GM21576 (cell line): Measurements from ENCODE around the gene RNF220.
"Not testable (repeated sequence)": the region's sequence is repeated elsewhere in the genome, so short reads cannot be mapped to it uniquely, and the experiment has no call there.

Source experiments
- ATAC-seq: cut with Tn5 transposase; IDR thresholded peaks from one replicate; pipeline ENCODE4 v1.9.1; 2021; ENCODE audit warnings: mild to moderate bottlenecking, moderate library complexity; ENCODE audit not compliant: unreplicated experiment

Gene RNF220

DNA sequence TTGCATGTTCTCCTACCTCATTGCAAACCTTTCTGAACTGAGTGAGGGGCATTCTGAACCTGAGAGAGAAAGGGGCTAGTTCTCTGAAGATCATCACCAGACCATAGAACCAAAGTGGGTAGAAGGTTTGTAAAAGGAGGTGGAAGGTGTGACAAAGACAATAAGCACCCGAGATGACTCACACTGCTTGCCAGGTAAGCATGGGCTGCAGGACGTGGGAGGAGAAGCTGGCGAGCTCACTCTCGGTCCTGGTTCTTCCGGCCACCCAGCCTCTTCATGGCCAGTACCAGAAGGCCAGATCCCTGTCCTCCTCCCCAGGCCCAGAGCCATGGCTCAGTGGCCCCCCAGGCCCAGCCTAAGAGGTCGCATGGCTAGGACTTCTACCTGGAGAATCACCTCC is 140.9 kb downstream of the RNF220 start:
- ATAC-seq = no peak

DNA sequence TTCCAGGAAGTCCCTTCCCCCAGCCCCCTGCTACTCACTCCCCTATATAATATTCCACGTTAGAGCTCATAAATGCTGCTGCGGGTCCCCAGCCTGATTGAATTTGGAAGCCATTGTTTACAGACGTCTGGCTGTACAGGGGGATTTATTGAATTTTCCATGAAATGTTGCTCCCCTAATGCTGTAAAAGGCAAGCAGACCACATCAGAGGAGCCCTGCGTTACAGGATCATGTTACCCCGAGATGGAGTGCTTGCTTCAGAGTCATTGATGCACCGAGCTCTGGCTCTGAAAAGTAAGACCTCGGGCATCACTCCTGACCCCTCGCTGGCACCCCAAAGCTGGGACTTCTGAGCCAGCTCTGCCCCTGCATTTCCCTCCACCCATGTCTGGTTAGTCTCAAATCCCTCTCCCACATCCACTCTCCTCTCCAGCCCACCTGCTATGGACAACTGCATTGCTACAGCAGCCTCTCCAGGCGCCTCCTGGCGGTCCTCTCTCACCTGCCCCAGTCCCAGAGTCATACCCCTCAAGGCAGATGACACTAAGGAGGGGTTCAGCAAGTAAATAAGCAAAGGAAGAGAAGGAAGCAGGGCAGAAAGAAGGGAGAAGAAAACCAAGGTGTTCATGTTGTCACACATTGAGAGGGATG is 141.5 kb downstream of the RNF220 start:
- no peak for ATAC-seq

DNA sequence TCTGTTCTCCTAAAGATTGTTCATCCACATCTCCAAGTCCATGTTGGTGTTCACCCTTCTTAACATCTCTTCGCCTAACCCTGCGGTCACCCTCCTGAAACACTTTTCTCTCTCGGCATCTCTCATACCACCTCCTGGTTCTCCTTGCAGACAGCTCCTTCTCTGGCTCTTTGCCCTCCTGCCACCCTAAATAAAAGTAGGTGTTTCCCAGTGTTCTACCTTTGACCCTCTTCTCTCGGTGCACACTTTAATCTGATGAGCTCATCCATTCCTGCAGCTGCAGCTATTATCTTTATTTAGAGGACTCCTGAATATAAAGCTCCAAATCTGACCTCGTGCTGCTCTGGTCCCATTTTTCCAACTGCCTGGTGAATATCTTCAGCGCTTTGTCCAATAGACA is 142.3 kb downstream of the RNF220 start:
- no peak for ATAC-seq

DNA sequence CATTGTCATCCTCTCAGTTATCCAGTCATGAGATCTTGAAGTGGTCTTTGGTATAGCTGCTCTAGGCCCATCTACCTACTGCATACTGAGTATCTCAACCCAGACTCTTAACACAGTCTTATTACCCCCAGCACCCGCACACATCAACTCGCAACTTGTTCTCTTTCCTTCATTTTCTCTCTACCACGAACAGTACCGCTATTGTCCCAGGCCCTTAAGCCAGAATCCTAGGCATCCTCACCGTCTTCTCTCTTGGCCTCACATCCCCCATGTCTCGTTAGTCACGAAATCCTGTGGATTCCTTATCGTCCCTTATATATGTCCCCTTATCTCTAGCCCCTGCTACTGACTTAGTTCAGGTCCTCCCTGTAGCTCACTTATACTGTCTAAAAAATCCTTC is 142.8 kb downstream of the RNF220 start:
- ATAC-seq = no peak

DNA sequence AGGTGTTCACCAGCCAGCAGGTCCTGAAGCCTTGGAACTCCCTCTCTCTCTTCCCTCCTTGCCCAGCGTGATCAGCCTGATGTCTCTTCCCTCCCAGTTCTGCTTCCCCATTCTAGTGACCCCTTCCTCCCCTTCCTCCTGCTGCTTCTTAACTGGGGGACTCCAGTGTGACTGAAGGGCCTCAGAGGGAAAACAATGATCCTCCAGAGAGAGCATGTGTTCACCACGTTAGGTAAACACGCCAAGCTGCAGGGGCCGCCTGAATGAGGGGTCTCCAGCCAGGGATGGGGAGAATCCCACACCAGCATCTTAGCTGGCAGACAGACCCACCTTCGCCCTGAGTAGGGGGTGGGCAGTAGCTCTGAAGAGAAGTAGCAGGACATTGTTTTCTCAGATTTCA is 144.5 kb downstream of the RNF220 start:
- ATAC-seq = no peak

DNA sequence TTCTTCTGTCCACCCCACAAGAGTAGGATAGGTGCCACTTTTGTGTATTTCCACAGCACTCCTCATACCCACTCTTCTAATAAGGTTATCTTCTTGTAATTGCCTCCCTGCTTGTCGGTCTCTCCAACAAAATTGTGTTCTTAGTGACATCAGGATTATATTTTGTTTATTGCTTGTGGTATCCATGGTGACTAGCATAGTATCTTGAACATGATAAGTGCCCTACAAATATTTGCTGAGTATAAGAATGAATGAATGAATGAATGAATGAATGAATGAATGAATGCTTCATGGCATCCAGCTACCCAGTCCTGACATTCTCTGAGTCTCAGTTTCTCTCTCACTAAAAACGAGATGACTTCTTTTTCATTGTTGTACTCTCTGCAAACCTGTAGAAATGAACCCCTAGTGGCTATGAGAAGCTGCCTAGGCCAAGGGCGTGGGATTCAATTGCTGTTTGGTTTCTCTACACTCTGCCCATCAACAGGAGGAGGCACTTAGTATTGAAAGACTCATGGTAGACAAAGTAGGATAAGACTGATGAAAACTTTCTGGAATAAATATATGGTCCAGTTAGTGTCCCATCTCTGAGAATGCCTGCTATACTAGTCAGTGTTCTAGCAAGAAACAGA is 148.2 kb downstream of the RNF220 start:
- ATAC-seq = no peak

DNA sequence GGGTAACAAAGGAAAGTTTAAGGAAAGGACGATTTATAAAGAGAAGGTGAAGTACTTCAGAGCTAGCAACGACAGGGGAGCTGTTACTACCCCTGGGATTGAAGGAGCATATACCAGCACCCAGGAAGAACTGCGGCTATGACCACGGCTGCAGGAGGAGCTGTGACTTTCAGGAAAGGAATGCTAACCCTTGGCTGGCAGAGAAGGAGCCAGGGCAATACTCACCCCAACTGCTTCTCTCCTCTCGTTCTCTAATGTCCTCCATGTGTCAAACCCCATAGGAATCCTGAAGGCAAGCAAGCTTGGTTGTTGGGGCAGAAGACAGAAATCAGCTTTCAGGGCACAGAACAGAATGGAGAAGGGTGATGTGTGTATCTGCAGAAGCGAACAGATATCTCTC is 148.7 kb downstream of the RNF220 start:
- no peak for ATAC-seq

DNA sequence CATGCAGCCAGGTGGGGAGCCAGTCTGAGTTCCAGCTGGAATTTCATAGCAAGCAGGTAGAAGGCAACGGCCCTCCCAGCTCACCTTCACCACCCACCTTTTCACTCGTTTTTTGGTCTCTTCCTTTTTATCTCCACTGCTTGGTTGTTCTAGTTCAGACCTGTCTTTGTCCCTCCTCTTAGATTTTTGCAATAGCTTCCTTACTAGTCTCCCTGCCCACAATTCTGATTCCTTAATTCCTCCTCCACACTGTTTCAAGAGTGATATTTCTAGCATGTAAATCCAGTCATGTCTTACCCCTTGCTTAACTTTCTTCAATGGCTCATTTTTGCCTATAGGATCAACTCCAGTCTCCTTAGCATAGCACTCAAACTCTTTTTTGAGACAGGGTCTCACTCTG is 149.7 kb downstream of the RNF220 start:
- no peak for ATAC-seq

DNA sequence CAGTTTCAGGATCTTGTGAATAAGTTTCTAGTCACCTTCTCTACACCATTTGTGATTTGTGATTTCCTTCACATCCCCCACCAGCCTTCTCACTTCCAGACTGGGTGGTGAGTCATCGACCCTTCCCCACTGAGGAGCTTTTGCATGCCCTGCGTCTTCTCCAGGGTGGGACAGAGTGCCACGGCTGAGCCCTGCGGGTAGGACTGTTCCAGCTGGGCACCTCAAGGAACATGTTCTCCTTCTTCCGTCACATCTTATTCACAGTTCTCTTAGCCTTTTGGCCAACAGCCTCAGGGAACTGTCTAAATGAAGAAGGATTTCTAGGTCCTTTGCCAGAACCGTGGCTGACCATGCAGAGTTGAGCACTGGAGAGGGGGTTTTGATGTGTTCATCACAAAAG is 152.7 kb downstream of the RNF220 start:
- ATAC-seq = no peak

DNA sequence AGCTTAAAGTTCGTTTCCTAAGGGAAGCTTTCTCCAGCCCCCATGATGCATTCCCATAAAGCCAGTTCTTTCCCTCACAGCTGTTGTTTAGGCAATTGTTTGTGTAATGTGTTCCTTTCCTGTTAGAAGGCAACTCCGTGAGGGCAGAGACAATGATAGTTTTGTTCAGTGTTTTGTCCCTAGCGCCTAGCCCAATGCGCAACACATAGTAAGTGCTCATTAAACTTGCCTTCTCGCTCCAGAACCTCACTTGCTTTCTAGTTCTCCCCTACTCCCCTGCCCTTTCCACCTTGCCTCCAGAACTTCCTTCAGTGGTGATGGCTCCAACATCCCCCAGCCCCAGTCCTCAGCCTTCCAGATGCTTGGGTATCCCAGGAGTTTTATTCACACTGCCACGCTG is 153.8 kb downstream of the RNF220 start:
- ATAC-seq = no peak

DNA sequence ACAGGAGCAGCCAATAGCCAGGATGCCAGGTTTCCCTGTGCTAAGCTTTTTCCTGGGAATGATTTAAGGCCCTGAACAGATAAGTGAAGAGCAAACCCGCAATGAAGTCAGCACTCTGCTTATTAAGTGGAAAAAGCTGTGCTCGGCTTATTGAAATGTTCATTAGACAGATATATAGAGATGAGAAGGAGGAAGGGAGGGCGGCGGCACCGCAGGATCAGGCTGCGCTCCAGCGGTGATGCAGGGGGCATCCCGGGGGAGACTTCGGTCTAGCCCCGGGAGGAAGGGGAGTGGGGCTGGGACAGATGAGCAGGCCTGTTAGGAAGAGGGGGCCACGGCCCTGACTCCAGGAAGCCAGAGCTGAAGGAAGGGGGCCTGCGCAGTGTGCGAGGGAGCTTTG is 154.3 kb downstream of the RNF220 start:
- ATAC-seq = no peak

DNA sequence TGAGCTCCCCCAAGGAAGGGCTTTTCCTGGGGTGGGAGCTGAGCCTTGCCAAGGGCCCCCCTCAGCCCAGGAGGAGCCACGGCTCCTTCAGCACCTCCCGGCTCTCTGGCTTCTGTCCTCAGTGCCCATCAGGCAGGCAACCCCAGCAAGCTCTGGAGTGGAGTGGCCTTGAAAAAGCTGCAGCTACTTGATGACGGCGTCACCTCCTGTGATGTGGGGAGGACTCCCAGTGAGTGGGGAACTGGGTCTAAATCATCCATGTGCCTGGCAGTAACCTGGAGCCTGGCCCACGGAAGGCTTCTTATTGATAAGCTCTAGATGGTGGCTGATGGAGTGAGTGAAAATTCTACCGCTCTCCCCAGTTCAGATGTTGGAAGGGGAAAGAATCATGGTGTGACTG is 154.9 kb downstream of the RNF220 start:
- ATAC-seq = no peak

DNA sequence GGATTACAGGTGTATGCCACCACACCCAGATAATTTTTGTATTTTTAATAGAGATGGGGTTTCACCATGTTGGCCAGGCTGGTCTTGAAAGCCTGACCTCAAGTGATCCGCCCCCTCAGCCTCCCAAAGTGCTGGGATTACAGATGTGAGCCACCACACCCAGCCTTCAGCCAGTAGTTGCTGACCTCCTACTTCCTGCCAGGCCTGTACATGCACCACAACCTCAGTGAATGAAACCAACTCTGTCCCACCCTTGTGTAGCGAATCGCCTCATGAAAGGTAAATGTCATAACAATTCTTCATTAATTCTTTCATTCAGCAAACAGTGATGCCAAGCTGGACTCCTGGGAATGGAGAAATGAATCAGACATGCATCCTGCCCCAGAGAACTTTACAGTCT is 155.6 kb downstream of the RNF220 start:
- not testable (repeated sequence) for ATAC-seq

DNA sequence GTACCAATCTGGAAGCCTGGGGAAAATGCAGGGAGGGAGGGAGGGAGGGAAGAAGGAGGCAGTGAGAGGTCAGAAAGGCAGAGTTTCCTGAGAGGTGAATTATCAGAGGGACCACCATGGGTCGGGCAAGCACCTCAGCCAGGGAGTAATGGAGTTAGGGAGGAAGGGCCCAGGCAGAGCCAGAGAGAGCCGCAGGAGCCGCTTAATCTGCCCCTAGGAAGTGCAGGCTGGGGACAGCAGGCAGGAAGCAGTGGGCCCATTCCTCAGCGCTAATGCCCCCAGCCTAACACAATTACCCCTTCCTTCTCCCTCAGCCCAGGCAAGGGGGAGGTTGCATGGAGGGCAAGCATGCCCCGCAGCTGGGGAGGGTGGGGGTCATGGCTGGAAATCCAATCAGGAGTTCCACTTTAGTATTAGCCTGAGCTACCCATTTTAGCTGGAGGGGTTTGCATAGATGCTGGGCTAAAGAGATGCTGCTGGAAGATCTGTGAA is 160.2 kb downstream of the RNF220 start:
- ATAC-seq = no peak

DNA sequence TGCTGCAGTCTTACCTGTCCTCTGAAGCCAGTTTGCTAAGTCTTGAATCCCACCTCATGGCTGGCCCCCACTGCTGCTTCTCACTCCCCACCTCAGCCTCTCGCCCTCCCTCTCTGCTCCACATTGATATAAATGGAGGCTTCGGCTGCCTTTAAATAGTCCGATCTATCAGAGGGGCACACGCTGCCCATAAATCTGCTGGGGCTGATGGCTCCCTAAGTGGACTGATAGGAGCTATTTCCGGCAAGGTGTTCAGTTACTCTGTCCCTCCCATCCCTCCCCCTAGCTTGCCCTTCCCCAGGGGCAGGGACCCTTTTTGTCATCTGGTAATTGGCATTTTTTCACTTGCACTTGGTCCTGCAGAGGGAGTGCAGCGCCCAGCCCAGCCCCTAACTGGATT is 160.8 kb downstream of the RNF220 start:
- ATAC-seq = no peak

DNA sequence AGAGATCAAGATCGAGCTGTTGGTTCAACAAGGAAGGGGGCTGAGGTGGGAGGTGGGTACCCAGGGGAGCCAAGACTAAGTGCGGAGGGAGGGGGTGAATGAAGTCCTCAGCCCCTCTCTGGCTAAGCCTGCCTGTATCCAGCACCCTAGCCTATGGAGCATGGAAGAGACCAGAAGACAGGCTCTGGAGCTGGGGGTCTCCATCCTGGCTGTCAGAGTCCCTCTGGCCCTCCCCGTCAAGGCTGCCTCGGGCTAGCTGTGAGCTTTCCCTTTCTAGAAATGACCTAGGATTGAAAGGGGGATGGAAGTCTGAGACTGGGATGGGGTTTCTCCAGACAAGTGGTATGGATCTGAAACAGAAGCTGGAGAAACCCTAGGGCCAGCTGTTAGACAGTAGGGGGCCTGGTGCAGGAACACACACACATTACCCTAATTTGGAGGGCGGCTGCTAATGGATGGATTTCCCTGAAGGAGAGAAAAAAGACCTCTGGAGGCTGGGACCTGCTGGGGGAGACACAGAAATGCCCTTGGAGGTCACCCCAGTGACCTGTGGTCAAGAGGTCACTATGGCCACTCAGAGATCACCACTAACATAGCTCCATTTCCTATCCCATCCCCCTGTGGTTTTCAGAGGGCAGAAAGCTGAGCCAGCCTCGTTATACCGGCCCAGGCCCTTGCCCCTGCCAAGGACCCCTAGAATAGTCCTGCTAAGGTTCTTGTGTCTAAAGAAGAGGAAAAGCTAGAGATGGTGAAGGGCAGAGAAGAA is 161.4 kb downstream of the RNF220 start:
- ATAC-seq = no peak

DNA sequence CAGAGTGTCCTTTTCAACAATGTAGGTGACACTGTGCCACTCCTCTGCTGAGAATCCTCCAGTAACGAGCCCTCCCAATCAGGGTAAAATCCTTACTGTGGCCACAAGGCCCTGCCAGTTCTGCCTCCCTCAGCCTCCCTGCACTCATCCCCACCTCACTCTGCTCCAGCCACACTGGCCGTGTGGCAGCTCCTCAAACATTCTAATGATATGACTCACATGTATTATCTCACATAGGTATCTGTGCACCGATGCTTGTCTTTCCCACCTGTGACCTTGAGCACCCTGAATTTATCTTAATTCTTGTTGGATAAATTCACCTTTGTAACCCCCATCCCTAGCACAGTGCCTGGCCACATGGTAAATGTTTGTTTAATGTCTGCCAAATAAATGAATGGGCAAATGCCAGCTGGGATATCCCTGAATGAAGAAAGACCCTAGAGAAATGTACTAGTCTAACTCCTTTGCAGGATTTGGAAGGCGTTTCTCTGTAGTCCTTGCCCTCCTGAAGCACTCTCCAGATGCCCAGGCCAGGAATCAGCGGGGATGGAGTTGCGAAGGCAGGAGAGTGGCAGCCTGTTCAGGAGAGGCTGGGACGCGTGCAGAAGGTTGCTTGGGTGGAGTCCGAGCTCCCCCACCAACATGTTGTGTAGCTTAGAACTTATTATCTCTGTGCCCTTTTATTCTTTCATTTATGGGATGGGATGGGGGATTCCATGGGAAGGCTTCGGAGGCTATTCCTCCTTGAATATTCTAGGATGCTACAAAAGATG is 163.3 kb downstream of the RNF220 start:
- no peak for ATAC-seq

DNA sequence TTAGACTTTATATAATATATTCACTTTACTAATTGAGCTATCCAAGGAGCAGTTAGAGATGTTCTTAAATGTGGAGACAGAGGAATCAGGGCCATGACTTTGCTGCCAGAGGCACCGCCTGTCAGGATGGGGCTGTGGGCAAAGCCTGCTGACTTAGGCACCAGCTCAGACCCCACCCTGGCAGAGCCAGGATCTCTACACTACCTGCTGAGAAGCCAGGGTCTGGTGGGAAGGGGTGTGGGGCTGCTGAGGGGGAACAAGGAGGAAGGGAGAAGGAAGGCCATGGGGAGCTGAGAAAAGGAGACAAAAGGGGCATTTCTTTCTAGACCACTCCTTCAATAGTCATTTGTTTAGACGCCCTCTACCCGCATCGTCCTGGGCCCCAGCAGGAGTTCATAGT is 164.4 kb downstream of the RNF220 start:
- no peak for ATAC-seq

DNA sequence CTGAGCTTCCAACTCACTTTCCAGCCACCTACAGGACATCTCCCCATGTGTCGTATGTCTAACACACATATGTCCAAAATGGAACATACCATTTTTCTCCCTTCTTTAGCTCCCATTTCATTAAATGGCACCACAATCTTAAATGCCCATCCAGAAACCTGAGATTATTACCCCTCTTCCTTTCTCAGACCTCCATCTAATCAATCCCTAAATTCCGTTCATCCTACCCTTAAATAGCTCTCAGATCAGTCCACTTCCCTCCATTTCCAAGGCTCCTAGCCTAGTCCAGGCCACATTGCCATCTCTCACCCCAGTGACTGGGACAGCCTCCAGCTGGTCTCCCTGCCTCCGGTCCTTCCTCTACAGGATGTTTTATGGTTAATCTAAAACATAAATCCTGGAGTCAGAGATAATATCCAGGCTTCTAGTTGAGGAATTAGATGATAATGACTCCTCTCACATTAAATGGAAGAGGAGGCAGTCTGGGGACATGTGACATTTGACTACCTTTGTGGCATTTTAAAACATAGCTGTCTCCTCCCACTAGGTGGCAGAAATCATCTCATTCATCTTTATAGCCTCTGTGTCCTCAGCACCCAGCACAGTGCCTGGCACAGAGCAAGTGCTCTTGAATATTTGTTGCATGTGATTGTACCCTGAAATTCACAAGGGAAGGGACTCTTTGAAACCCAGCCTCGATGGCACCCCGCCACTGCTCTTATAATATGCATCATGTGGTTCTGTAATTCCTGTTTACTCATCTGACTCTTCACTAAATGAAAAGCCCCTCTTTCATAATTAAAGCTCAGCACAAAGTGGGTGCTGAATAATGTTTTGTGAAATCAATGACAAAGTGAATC is 166.9 kb downstream of the RNF220 start:
- ATAC-seq = no peak

DNA sequence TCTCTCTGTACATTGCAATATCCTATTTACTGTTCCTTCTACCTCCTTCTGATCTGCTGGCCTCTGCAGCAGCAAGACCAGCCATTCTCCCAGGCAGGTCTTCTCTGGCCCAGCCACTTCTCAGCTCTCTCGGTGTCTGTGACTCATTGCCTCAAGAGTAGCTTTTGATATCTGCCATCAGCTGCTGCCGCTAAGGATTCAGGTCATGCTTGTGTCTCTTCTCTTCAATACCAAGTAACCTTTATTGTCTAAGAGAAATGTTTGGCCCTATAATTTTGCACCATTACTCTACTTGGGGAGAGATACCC is 167.5 kb downstream of the RNF220 start:
- ATAC-seq = no peak

DNA sequence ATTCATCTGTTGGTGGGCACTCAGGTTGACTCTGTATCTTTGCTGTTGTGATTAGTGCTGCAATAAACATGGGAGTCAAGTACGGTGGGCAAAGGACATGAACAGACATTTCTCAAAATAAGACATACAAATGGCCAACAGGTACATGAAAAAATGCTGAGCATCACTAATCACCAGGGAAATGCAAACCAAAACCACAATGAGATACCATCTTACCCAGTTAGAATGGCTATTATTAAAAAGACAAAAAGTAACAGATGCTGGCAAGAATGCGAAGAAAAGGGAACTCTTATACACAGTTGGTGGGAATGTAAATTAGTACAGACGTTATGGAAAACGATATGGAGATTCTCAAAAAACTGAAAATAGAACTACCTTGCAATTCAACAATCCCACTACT is 170.3 kb downstream of the RNF220 start:
- ATAC-seq = no peak
